IMR-90 (cell line): ENCODE measurements around the gene MAMLD1. TPM values are rescaled to one million over a fixed set of nuclear protein-coding genes. Genes with fewer than 3 reads are reported as not detected.
A peak's percentile ranks its signal among the peaks of the same experiment; 100 is the strongest.

Experiments
- ATAC-seq: fragments of 200-7000 bp; cut with Tn5 transposase; 2 replicates; pipeline ENCODE4 v1.9.1; 2020; ENCODE audit warnings: low read depth, mild to moderate bottlenecking, moderate library complexity
- BruUV-seq: library from RNA; stranded (reverse); fragments of 400-500 nt; replicated peaks from 2 replicates; lab custom pipeline; 2021; lab: Mats Ljungman, UMichigan
- CTCF ChIA-PET: fragments of 300-600 bp; formaldehyde crosslinking; extraction: SDS; loops from one replicate; lab custom pipeline; 2021; ENCODE audit warnings: antibody characterized with exemption; lab: Yijun Ruan, JAX
- POLR2A ChIA-PET: fragments of 300-600 bp; sonication (Branson Sonifier 250); formaldehyde crosslinking; loops from one replicate; lab custom pipeline; 2022; ENCODE audit warnings: antibody characterized with exemption; ENCODE audit not compliant: unreplicated experiment; lab: Charles Lee
- DNase-seq: peaks from one replicate; pipeline ENCODE4 v3.0.0; 2013
- H2AFZ ChIP-seq: replicated peaks from 2 replicates; pipeline ENCODE3; 2013; ENCODE audit warnings: low read length, mild to moderate bottlenecking; ENCODE audit not compliant: poor library complexity
- H2AK5ac ChIP-seq: 2 replicates; pipeline ENCODE4 v1.6.1; 2013; ENCODE audit warnings: low read depth, low read length, inconsistent platforms
- H2AK9ac ChIP-seq: replicated peaks from 2 replicates; pipeline ENCODE3; 2013; ENCODE audit warnings: mild to moderate bottlenecking, low read depth, low read length, moderate library complexity; ENCODE audit not compliant: poor library complexity
- H2BK120ac ChIP-seq: 2 replicates; pipeline ENCODE4 v1.6.1; 2013; ENCODE audit warnings: low read depth, low read length, inconsistent platforms
- H2BK15ac ChIP-seq: 3 replicates; pipeline ENCODE4 v1.6.1; 2013; ENCODE audit warnings: low read depth, low read length, inconsistent platforms
- H2BK20ac ChIP-seq: 2 replicates; pipeline ENCODE4 v1.6.1; 2013; ENCODE audit warnings: low read depth, mild to moderate bottlenecking, inconsistent platforms, low read length, moderate library complexity
- H2BK5ac ChIP-seq: 2 replicates; pipeline ENCODE4 v1.6.1; 2013; ENCODE audit warnings: mild to moderate bottlenecking, low read depth, low read length, inconsistent platforms; ENCODE audit not compliant: poor library complexity, severe bottlenecking
- H3K14ac ChIP-seq: replicated peaks from 2 replicates; pipeline ENCODE4 v1.6.1; 2013; ENCODE audit warnings: low read depth, low read length, inconsistent platforms
- H3K18ac ChIP-seq: 2 replicates; pipeline ENCODE4 v1.6.1; 2013; ENCODE audit warnings: low read depth, low read length, control low read depth
- H3K23ac ChIP-seq: 2 replicates; pipeline ENCODE4 v1.6.1; 2013; ENCODE audit warnings: low read depth, low read length, inconsistent platforms
- H3K27ac ChIP-seq: 2 replicates; pipeline ENCODE4 v1.5.1; 2013; ENCODE audit warnings: mild to moderate bottlenecking, control low read depth, low read length; ENCODE audit not compliant: insufficient read depth
- H3K27me3 ChIP-seq: 2 replicates; pipeline ENCODE4 v1.6.1; 2013; ENCODE audit warnings: low read length; ENCODE audit not compliant: control insufficient read depth, insufficient read depth
- H3K36me3 ChIP-seq: 2 replicates; pipeline ENCODE4 v1.6.1; 2013; ENCODE audit warnings: low read length, mixed read lengths; ENCODE audit not compliant: control insufficient read depth, insufficient read depth
- H3K4ac ChIP-seq: 2 replicates; pipeline ENCODE4 v1.6.1; 2013; ENCODE audit warnings: low read depth, low read length, inconsistent platforms
- H3K4me1 ChIP-seq: 2 replicates; pipeline ENCODE4 v1.6.1; 2013; ENCODE audit warnings: low read length, mixed read lengths; ENCODE audit not compliant: control insufficient read depth, insufficient read depth
- H3K4me2 ChIP-seq: 2 replicates; pipeline ENCODE4 v1.6.1; 2013; ENCODE audit warnings: low read depth, mild to moderate bottlenecking, control low read depth, low read length, moderate library complexity
- H3K4me3 ChIP-seq: 2 replicates; pipeline ENCODE4 v1.5.1; 2013; ENCODE audit warnings: low read depth, mild to moderate bottlenecking, control low read depth, low read length, moderate library complexity; ENCODE audit not compliant: insufficient read depth
- H3K56ac ChIP-seq: 2 replicates; pipeline ENCODE4 v1.6.1; 2013; ENCODE audit warnings: low read length, inconsistent platforms; ENCODE audit not compliant: insufficient read depth; ENCODE audit errors: extremely low read depth
- H3K79me1 ChIP-seq, 2 experiments: 2 replicates each; pipeline ENCODE4 v1.6.1; 2013; ENCODE audit warnings: low read length in 2 of 2, inconsistent platforms in 1 of 2, low read depth in 1 of 2
- H3K9ac ChIP-seq: 2 replicates; pipeline ENCODE4 v1.6.1; 2013; ENCODE audit warnings: low read depth, low read length, control low read depth
- H3K9me1 ChIP-seq: 2 replicates; pipeline ENCODE4 v1.6.1; 2013; ENCODE audit warnings: low read length, inconsistent platforms; ENCODE audit not compliant: insufficient read depth
- H3K9me3 ChIP-seq: 2 replicates; pipeline ENCODE4 v1.6.1; 2013; ENCODE audit warnings: low read length; ENCODE audit not compliant: control insufficient read depth, insufficient read depth
- H4K20me1 ChIP-seq: 2 replicates; pipeline ENCODE4 v1.6.1; 2013; ENCODE audit warnings: low read length, inconsistent platforms; ENCODE audit not compliant: insufficient read depth
- H4K5ac ChIP-seq: 2 replicates; pipeline ENCODE4 v1.6.1; 2013; ENCODE audit warnings: mild to moderate bottlenecking, low read depth, low read length, control low read depth
- H4K8ac ChIP-seq, 2 experiments: 2 replicates each; pipeline ENCODE4 v1.6.1; 2013; ENCODE audit warnings: low read depth in 2 of 2, low read length in 2 of 2, control low read depth in 1 of 2, inconsistent platforms in 1 of 2
- H4K91ac ChIP-seq: 2 replicates; pipeline ENCODE4 v1.6.1; 2013; ENCODE audit warnings: low read depth, low read length, inconsistent platforms; ENCODE audit not compliant: insufficient read depth
- POLR2A ChIP-seq: IDR thresholded peaks from 2 replicates; pipeline ENCODE4 v1.6.1; 2012; ENCODE audit warnings: mild to moderate bottlenecking, low read depth, low read length
- WGBS, 2 experiments: methylation state at CpG; one replicate each; pipeline versions ENCODE4 v1.1.5 to v1.1.7; 2013; ENCODE audit warnings: missing lambda C conversion rate in 2 of 2; ENCODE audit not compliant: insufficient read length in 1 of 2; ENCODE audit errors: extremely low coverage in 2 of 2; 5-methylcytosine and 5-hydroxymethylcytosine counted together
- dilution Hi-C: fragments of 300-500 bp; cut with HindIII; formaldehyde crosslinking; loops from one replicate; pipeline ENCODE4 v1.14.3; 2018; ENCODE audit warnings: low sequenced_read_pairs; ENCODE audit not compliant: unreplicated experiment
- in situ Hi-C: fragments of 300-500 bp; cut with MboI; formaldehyde crosslinking; loops from 3 replicates; pipeline ENCODE4 v1.14.3; 2019; ENCODE audit warnings: low sequenced_read_pairs, inconsistent platforms, mixed read lengths
- intact Hi-C: fragments of 100-400 bp; cut with micrococcal nuclease; formaldehyde crosslinking; loops from 2 replicates; pipeline ENCODE4 v1.10.0; 2022
- polyA plus RNA-seq, 3 experiments: library from polyadenylated mRNA; depleted of rRNA; stranded (reverse); fragments of >200 nt; gene quantifications; 2 replicates each; pipeline ENCODE4 v1.2.3, GENCODE V29; 2012; ENCODE audit warnings: low replicate concordance in 1 of 3
- total RNA-seq: library from RNA; depleted of rRNA; stranded (reverse); fragments of >200 nt; gene quantifications from 2 replicates; pipeline ENCODE4 v1.2.3, GENCODE V29; 2012

MAMLD1 gene
- total and polyA plus RNA-seq, 2 of the 4 experiments (the other 2 are of a cell fraction): 1.4 to 11.0 TPM

DNA sequence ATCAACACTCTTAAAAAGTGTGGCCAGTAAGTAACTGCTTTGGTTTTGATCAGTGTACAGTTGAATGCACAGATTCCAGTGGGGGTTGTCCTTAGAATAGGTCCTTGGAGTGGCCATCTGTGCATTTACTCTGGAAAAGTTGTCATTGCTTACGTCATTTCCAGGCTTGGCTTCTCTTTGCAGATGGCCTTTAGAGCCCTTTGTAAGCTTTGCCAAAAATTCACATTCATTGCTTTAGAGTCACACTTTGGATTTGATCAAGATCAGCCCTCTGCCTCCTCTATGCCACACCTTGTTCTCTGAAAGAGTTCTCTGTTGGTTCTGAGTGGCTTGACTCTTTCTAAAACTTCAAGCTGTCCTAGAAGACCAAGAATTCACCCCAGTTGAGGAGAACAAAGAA, 83.9 kb downstream of the MAMLD1 start:
- no peak overlapping the region for H2BK20ac ChIP-seq

More for the DNA sequence above, 83.9 kb downstream of the MAMLD1 start:
- no peak for ATAC-seq
- Histone ChIP-seq H3K9me3 (no peaks in the 10 kb centered on the region), H3K18ac (no peak overlapping the region), H2BK120ac (no peak overlapping the region), H2BK15ac (no peak overlapping the region), H3K56ac (no peak overlapping the region), H2AK9ac (no peak overlapping the region), H3K23ac (no peak overlapping the region), H3K36me3 (no peaks in the 10 kb centered on the region), H3K14ac (no peak overlapping the region), H3K4me2 (no peak overlapping the region), H3K79me1 (peaks cover 13 to 21% of the 10 kb centered on the region in 2 experiments; a peak in 2 of 4 replicates), H3K9me1 (peaks cover 4% of the 10 kb centered on the region; the same call in 1 of the 2 replicates), H3K4me1 (no peaks in the 10 kb centered on the region), H3K4ac (no peak overlapping the region), H3K4me3 (no peak overlapping the region), H4K5ac (no peak overlapping the region), H2BK5ac (no peak overlapping the region), H4K8ac (no peak overlapping the region), H2AFZ (no peak overlapping the region), H2AK5ac (no peak overlapping the region), H4K20me1 (0 out of 2 replicates have a peak, but pooled peaks cover 4% of the 10 kb centered on the region), H3K9ac (no peak overlapping the region), H3K27me3 (no peaks in the 10 kb centered on the region), H3K27ac (no peak overlapping the region), H4K91ac (no peak overlapping the region)
- intact Hi-C loops (no loop called here), dilution Hi-C loops (no loop called here), in situ Hi-C loops (no loop called here)
- no peak for TF ChIP-seq POLR2A
- peak; percentile 43 for DNase-seq
- CTCF ChIA-PET: no interaction called here
- 38% methylated on average over 1 of the region's 1 CpG; no CpG with 5 or more reads in 1 of the 2 experiments for WGBS, 2 experiments
- no TSS peak for BruUV-seq
- POLR2A ChIA-PET: no interaction called here
